ENCODE results near the gene NEK10. TPM values are rescaled to one million over a fixed set of nuclear protein-coding genes. Genes with fewer than 3 reads are reported as not detected.

The NEK10 gene
- total and polyA plus RNA-seq, 4 donors, result 3.5 to 60.3 (median 12.8) TPM

- H3K9ac ChIP-seq (ENCODE audit: insufficient read depth in 1 of 2, low read length in 2 of 2), result no peak overlapping the region
- no peaks in the 10 kb centered on the region for H3K36me3 ChIP-seq (ENCODE audit: control insufficient read depth in 4 of 4, insufficient read depth in 4 of 4, low read length in 4 of 4)
- H3K9me3 ChIP-seq (ENCODE audit: control insufficient read depth in 4 of 4, insufficient read depth in 3 of 4, low read length in 3 of 4), result peaks cover 0 to 3% (median 0%) of the 10 kb centered on the region in 4 donors
- DNase-seq (no peak), ATAC-seq (ENCODE audit: insufficient read depth, low FRiP score) (no peak)
- H3K27ac ChIP-seq (ENCODE audit: low read depth in 1 of 2, low read length in 1 of 2), result no peak overlapping the region
- no peak overlapping the region for H3K4me3 ChIP-seq
- H3K27me3 ChIP-seq (ENCODE audit: control insufficient read depth in 3 of 3, insufficient read depth in 3 of 3, low read length in 2 of 3), result no peaks in the 10 kb centered on the region
- WGBS, 2 donors, result 89 to 92% methylated on average over 1 of the region's 1 CpG
- no peaks in the 10 kb centered on the region for H3K4me1 ChIP-seq (ENCODE audit: control insufficient read depth in 5 of 5, insufficient read depth in 5 of 5, low read length in 5 of 5)
- TF ChIP-seq, protein P1, sequence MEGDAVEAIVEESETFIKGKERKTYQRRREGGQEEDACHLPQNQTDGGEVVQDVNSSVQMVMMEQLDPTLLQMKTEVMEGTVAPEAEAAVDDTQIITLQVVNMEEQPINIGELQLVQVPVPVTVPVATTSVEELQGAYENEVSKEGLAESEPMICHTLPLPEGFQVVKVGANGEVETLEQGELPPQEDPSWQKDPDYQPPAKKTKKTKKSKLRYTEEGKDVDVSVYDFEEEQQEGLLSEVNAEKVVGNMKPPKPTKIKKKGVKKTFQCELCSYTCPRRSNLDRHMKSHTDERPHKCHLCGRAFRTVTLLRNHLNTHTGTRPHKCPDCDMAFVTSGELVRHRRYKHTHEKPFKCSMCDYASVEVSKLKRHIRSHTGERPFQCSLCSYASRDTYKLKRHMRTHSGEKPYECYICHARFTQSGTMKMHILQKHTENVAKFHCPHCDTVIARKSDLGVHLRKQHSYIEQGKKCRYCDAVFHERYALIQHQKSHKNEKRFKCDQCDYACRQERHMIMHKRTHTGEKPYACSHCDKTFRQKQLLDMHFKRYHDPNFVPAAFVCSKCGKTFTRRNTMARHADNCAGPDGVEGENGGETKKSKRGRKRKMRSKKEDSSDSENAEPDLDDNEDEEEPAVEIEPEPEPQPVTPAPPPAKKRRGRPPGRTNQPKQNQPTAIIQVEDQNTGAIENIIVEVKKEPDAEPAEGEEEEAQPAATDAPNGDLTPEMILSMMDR (IDR thresholded peaks at IDR 0.05; ENCODE audit: control extremely low read depth, extremely low read depth), result no peak
Observed at GRCh38 chr3:27219127-27219845, 149.9 kb downstream of the NEK10 start.

GRCh38 chr3:27216955-27217552 lies 152.1 kb downstream of the NEK10 start:
- no peak overlapping the region for H3K4me3 ChIP-seq
- no peak overlapping the region for H3K9ac ChIP-seq (ENCODE audit: insufficient read depth in 1 of 2, low read length in 2 of 2)
- no peaks in the 10 kb centered on the region for H3K4me1 ChIP-seq (ENCODE audit: control insufficient read depth in 5 of 5, insufficient read depth in 5 of 5, low read length in 5 of 5)
- H3K36me3 ChIP-seq (ENCODE audit: control insufficient read depth in 4 of 4, insufficient read depth in 4 of 4, low read length in 4 of 4), result no peaks in the 10 kb centered on the region
- no peak overlapping the region for H3K27ac ChIP-seq (ENCODE audit: low read depth in 1 of 2, low read length in 1 of 2)
- DNase-seq (no peak), ATAC-seq (ENCODE audit: insufficient read depth, low FRiP score) (no peak)
- TF ChIP-seq, protein P1 (IDR thresholded peaks at IDR 0.05; ENCODE audit: control extremely low read depth, extremely low read depth), result no peak
- no peaks in the 10 kb centered on the region for H3K9me3 ChIP-seq (ENCODE audit: control insufficient read depth in 4 of 4, insufficient read depth in 3 of 4, low read length in 3 of 4)
- WGBS, 2 donors, result 89 to 96% methylated on average over 5 of the region's 5 CpGs
- H3K27me3 ChIP-seq (ENCODE audit: control insufficient read depth in 3 of 3, insufficient read depth in 3 of 3, low read length in 2 of 3), result no peaks in the 10 kb centered on the region

DNA sequence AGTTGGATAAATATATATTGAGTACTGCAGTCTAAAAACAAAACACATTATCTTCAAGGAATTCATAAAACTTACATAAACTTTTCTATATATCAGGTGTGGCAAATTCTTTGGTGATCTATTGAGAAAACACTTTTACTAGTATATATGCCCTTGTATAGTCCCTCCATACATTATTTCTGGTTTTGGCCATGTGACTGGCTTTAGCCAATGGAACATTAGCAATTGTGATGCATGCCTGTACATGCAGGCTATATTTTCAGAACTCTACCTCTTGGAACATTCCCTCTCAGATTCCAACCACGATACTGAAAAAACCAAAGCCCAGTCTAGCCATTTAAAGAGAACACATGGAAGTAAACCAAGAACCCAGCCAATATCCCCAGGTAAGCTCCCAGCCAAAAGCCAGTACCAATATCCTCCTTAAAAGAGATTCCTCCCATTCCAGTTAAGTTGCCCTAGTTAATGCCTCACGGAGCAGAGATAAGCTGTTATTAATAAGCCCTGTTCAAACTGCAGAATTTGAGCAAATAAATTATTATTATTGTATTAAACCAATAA lies 152.8 kb downstream of the NEK10 start:
- Histone ChIP-seq H3K27me3 (ENCODE audit: control insufficient read depth in 3 of 3, insufficient read depth in 3 of 3, low read length in 2 of 3) (no peaks in the 10 kb centered on the region), H3K4me1 (ENCODE audit: control insufficient read depth in 5 of 5, insufficient read depth in 5 of 5, low read length in 5 of 5) (no peaks in the 10 kb centered on the region), H3K4me3 (no peak overlapping the region), H3K9me3 (ENCODE audit: control insufficient read depth in 4 of 4, insufficient read depth in 3 of 4, low read length in 3 of 4) (no peaks in the 10 kb centered on the region), H3K9ac (ENCODE audit: insufficient read depth in 1 of 2, low read length in 2 of 2) (no peak overlapping the region), H3K27ac (ENCODE audit: low read depth in 1 of 2, low read length in 1 of 2) (no peak overlapping the region), H3K36me3 (ENCODE audit: control insufficient read depth in 4 of 4, insufficient read depth in 4 of 4, low read length in 4 of 4) (no peaks in the 10 kb centered on the region)
- DNase-seq, result no peak
- TF ChIP-seq, protein P1 (IDR thresholded peaks at IDR 0.05; ENCODE audit: control extremely low read depth, extremely low read depth), result no peak
- no peak for ATAC-seq (ENCODE audit: insufficient read depth, low FRiP score)
- WGBS, 2 donors, result 75 to 80% methylated on average over 2 of the region's 2 CpGs

Data from lung (tissue), 12 donors.